HEK293 (cell line): ENCODE data around the gene PLA2G4E.

ENCODE experiments used
- CTCF ChIP-seq: fragments of 450-650 bp; formaldehyde crosslinking; IDR thresholded peaks from 2 replicates; pipeline ENCODE4 v1.5.1; 2016; ENCODE audit warnings: missing biosample characterization, missing genetic modification characterization
- IKZF3 ChIP-seq: fragments of 450-650 bp; IDR thresholded peaks from 2 replicates; pipeline ENCODE4 v1.5.0; 2018; ENCODE audit warnings: missing biosample characterization, mild to moderate bottlenecking, missing genetic modification characterization, moderate library complexity
- KLF1 ChIP-seq: fragments of 450-650 bp; formaldehyde crosslinking; IDR thresholded peaks from 2 replicates; pipeline ENCODE4 v1.5.1; 2016; ENCODE audit warnings: missing biosample characterization, missing genetic modification characterization
- MYNN ChIP-seq: fragments of 450-650 bp; formaldehyde crosslinking; IDR thresholded peaks from 2 replicates; pipeline ENCODE4 v1.5.1; 2016; ENCODE audit warnings: missing biosample characterization, missing genetic modification characterization, borderline replicate concordance
- TCF7L2 ChIP-seq: IDR thresholded peaks from 2 replicates; pipeline ENCODE4 v1.6.1; 2011; ENCODE audit warnings: low read depth, mild to moderate bottlenecking, inconsistent platforms, low read length, moderate library complexity, borderline replicate concordance
- ZBTB49 ChIP-seq: fragments of 450-650 bp; formaldehyde crosslinking; IDR thresholded peaks from 2 replicates; pipeline ENCODE4 v1.5.1; 2016; ENCODE audit warnings: missing biosample characterization, missing genetic modification characterization, low read depth
- ZNF239 ChIP-seq: fragments of 450-650 bp; formaldehyde crosslinking; IDR thresholded peaks from 2 replicates; pipeline ENCODE4 v1.5.1; 2016; ENCODE audit warnings: missing biosample characterization, missing genetic modification characterization
- ZNF274 ChIP-seq, 2 experiments: fragments of 200-500 bp in 1 of 2; fragments of 450-650 bp in 1 of 2; sonication (Bioruptor generic) in 1 of 2; formaldehyde crosslinking in 1 of 2; IDR thresholded peaks; 2 replicates each; pipeline versions ENCODE4 v1.5.1 to v1.6.1; 2014 to 2016; ENCODE audit warnings: borderline replicate concordance in 1 of 2, inconsistent platforms in 1 of 2, low read length in 1 of 2, missing biosample characterization in 1 of 2, missing genetic modification characterization in 1 of 2
- ZNF513 ChIP-seq: fragments of 450-650 bp; IDR thresholded peaks from 2 replicates; pipeline ENCODE4 v1.5.1; 2018; ENCODE audit warnings: missing biosample characterization, missing genetic modification characterization
- ZNF549 ChIP-seq: fragments of 450-650 bp; IDR thresholded peaks from 2 replicates; pipeline ENCODE4 v1.5.1; 2018; ENCODE audit warnings: missing biosample characterization, missing genetic modification characterization, mild to moderate bottlenecking, inconsistent platforms, moderate library complexity
- ZNF580 ChIP-seq: fragments of 450-650 bp; formaldehyde crosslinking; IDR thresholded peaks from 2 replicates; pipeline ENCODE4 v1.5.1; 2016; ENCODE audit warnings: missing biosample characterization, missing genetic modification characterization
- ZNF704 ChIP-seq: fragments of 450-650 bp; formaldehyde crosslinking; IDR thresholded peaks from 2 replicates; pipeline ENCODE4 v1.5.1; 2016; ENCODE audit warnings: missing biosample characterization, missing genetic modification characterization

GRCh38 chr15:41983621-41984571, 36.9 kb downstream of the PLA2G4E start:
- no peak for TF ChIP-seq CTCF (tag by site-specific recombination)
- no peak for TF ChIP-seq TCF7L2
- no peak for TF ChIP-seq KLF1
- TF ChIP-seq MYNN, result no peak
- no peak for TF ChIP-seq ZNF239 (tag by site-specific recombination)
- no peak for TF ChIP-seq ZNF513
- TF ChIP-seq ZNF549, result no peak
- no peak for TF ChIP-seq IKZF3 (tag by site-specific recombination)
- TF ChIP-seq ZNF580 (tag by site-specific recombination), result no peak
- TF ChIP-seq ZNF274 (IDR thresholded peaks at IDR 0.05; ENCODE audit: low read length), result no peak
- TF ChIP-seq ZNF274 (tag by site-specific recombination; IDR thresholded peaks at IDR 0.05; ENCODE audit: borderline replicate concordance), result no peak
- no peak for TF ChIP-seq ZNF704 (tag by site-specific recombination)
- no peak for TF ChIP-seq ZBTB49 (tag by site-specific recombination)
